Endothelial cell of umbilical vein (primary cell): ENCODE results near the gene RTP1.

Source experiments
- CTCF ChIP-seq, 2 donors: IDR thresholded peaks; 1 replicate in 1 of 2; 2 replicates in 1 of 2; pipeline ENCODE4 v1.5.1; 2011; ENCODE audit warnings: low read length in 2 of 2, mild to moderate bottlenecking in 2 of 2, moderate library complexity in 2 of 2, control low read depth in 1 of 2, inconsistent platforms in 1 of 2, low read depth in 1 of 2; ENCODE audit not compliant: insufficient read depth in 1 of 2; ENCODE audit errors: extremely low read depth in 1 of 2
- EZH2 ChIP-seq: IDR thresholded peaks from 2 replicates; pipeline ENCODE4 v1.6.1; 2012; ENCODE audit warnings: borderline replicate concordance, low read depth, mild to moderate bottlenecking, moderate library complexity, low read length, inconsistent platforms; ENCODE audit not compliant: severe bottlenecking
- GATA2 ChIP-seq: IDR thresholded peaks from 2 replicates; pipeline ENCODE4 v1.7.0; 2011; ENCODE audit warnings: low read depth, mild to moderate bottlenecking, moderate library complexity, mixed read lengths, low read length; ENCODE audit not compliant: insufficient read length, insufficient read depth
- JUN ChIP-seq: IDR thresholded peaks from 2 replicates; pipeline ENCODE4 v1.6.1; 2011; ENCODE audit warnings: borderline replicate concordance, low read depth; ENCODE audit not compliant: insufficient read length, insufficient read depth
- MAX ChIP-seq: IDR thresholded peaks from 2 replicates; pipeline ENCODE4 v1.6.1; 2011; ENCODE audit not compliant: insufficient read depth, insufficient read length
- MYC ChIP-seq: IDR thresholded peaks from one replicate; pipeline ENCODE4 v1.6.1; 2011; ENCODE audit warnings: mild to moderate bottlenecking, low read depth, low read length
- POLR2A ChIP-seq: IDR thresholded peaks from 2 replicates; pipeline ENCODE4 v1.6.1; 2012; ENCODE audit warnings: low read depth, mild to moderate bottlenecking, control low read depth, low read length
- POLR2AphosphoS5 ChIP-seq: IDR thresholded peaks from 2 replicates; pipeline ENCODE4 v1.6.1; 2012; ENCODE audit warnings: low read depth, mild to moderate bottlenecking, control low read depth, low read length, moderate library complexity; ENCODE audit not compliant: insufficient read depth

- TF ChIP-seq POLR2A (no peak), POLR2AphosphoS5 (no peak), CTCF (IDR thresholded peaks at IDR 0.05; ENCODE audit: extremely low read depth in 1 of 2, insufficient read depth in 1 of 2, low read depth in 1 of 2, low read length in 2 of 2) (no peak), EZH2 (no peak), JUN (no peak), MYC (no peak), MAX (no peak), GATA2 (no peak)
Measured at GRCh38 chr3:187193181-187193580, 4.1 kb upstream of the RTP1 start.
